B cell (primary cell): ENCODE measurements around the gene ALDH1L2.

Experiments
- CTCF ChIP-seq: fragments of 200-600 bp; IDR thresholded peaks from one replicate; pipeline ENCODE4 v1.8.0; 2022; ENCODE audit warnings: antibody characterized with exemption, mild to moderate bottlenecking
- EZH2 ChIP-seq: IDR thresholded peaks from 2 replicates; pipeline ENCODE4 v1.6.1; 2012; ENCODE audit warnings: borderline replicate concordance, low read depth, mild to moderate bottlenecking, moderate library complexity, low read length; ENCODE audit not compliant: insufficient read depth, poor library complexity, severe bottlenecking

GRCh38 chr12:105076913-105077312, 7.3 kb downstream of the ALDH1L2 start:
- TF ChIP-seq CTCF (no peak), EZH2 (no peak)
